Activated CD4-positive, alpha-beta T cell treated with anti-CD3 and anti-CD28 coated beads for 24 hours (primary cell): ENCODE measurements around the gene RBMS1.
"Not testable (repeated sequence)": the region's sequence is repeated elsewhere in the genome, so short reads cannot be mapped to it uniquely, and the experiment has no call there.

Experiments used
- DNase-seq, 2 donors: peaks; one replicate each; pipeline ENCODE4 v3.0.0-alpha.2; 2020; ENCODE audit warnings: low read depth in 2 of 2

The RBMS1 gene

GRCh38 chr2:160434254-160434948, 59.2 kb downstream of the RBMS1 start:
- DNase-seq, result no peak

- DNase-seq, result no peak
Observed at GRCh38 chr2:160433466-160434140, 60.0 kb downstream of the RBMS1 start.

- no peak for DNase-seq
Observed at GRCh38 chr2:160432633-160433032, 61.0 kb downstream of the RBMS1 start.

GRCh38 chr2:160431441-160431840, 62.2 kb downstream of the RBMS1 start:
- DNase-seq, result no peak

GRCh38 chr2:160430001-160430344, 63.6 kb downstream of the RBMS1 start:
- DNase-seq, result no peak

- DNase-seq, result no peak
Observed at GRCh38 chr2:160429248-160430000, 64.2 kb downstream of the RBMS1 start.

GRCh38 chr2:160428405-160428763, 65.2 kb downstream of the RBMS1 start:
- no peak for DNase-seq

GRCh38 chr2:160427629-160428404, 65.8 kb downstream of the RBMS1 start:
- DNase-seq, result no peak

- no peak for DNase-seq
Observed at GRCh38 chr2:160426604-160427003, 67.0 kb downstream of the RBMS1 start.

- no peak for DNase-seq
Observed at GRCh38 chr2:160425434-160426151, 68.0 kb downstream of the RBMS1 start.

GRCh38 chr2:160423126-160423525, 70.5 kb downstream of the RBMS1 start:
- no peak for DNase-seq

GRCh38 chr2:160421646-160422501, 71.7 kb downstream of the RBMS1 start:
- DNase-seq, result not testable (repeated sequence)

GRCh38 chr2:160420711-160421110, 72.9 kb downstream of the RBMS1 start:
- DNase-seq, result no peak

GRCh38 chr2:160419776-160420505, 73.7 kb downstream of the RBMS1 start:
- no peak for DNase-seq

GRCh38 chr2:160418853-160419252, 74.8 kb downstream of the RBMS1 start:
- no peak for DNase-seq

- no peak for DNase-seq
Observed at GRCh38 chr2:160418398-160418765, 75.2 kb downstream of the RBMS1 start.

GRCh38 chr2:160417745-160418397, 75.7 kb downstream of the RBMS1 start:
- DNase-seq, result no peak

- DNase-seq, result no peak
Observed at GRCh38 chr2:160415991-160416390, 77.6 kb downstream of the RBMS1 start.

- no peak for DNase-seq
Observed at GRCh38 chr2:160411955-160412354, 81.7 kb downstream of the RBMS1 start.
